GM18499 (cell line): ENCODE results near the gene TMEM131L.
A peak's percentile ranks its signal among the peaks of the same experiment; 100 is the strongest.

ENCODE experiments used
- ATAC-seq: cut with Tn5 transposase; IDR thresholded peaks from one replicate; pipeline ENCODE4 v1.9.1; 2021; ENCODE audit warnings: moderate number of reproducible peaks; ENCODE audit not compliant: insufficient read depth, unreplicated experiment

Gene TMEM131L

GRCh38 chr4:153518637-153519389, 52.7 kb downstream of the TMEM131L start:
- no peak for ATAC-seq

- ATAC-seq = no peak
These were observed 53.5 kb downstream of the TMEM131L start for GRCh38 chr4:153519687-153520086.

- no peak for ATAC-seq
These were observed 54.1 kb downstream of the TMEM131L start for GRCh38 chr4:153520227-153520626.

- no peak for ATAC-seq
These were observed 54.7 kb downstream of the TMEM131L start for GRCh38 chr4:153520801-153521329.

GRCh38 chr4:153521478-153521877, 55.3 kb downstream of the TMEM131L start:
- ATAC-seq = no peak

- ATAC-seq = no peak
These were observed 56.0 kb downstream of the TMEM131L start for GRCh38 chr4:153521999-153522801.

- ATAC-seq = no peak
These were observed 56.6 kb downstream of the TMEM131L start for GRCh38 chr4:153522802-153523094.

- ATAC-seq = no peak
These were observed 57.1 kb downstream of the TMEM131L start for GRCh38 chr4:153523164-153523796.

GRCh38 chr4:153523941-153524386, 57.8 kb downstream of the TMEM131L start:
- ATAC-seq = no peak

- ATAC-seq = no peak
These were observed 58.5 kb downstream of the TMEM131L start for GRCh38 chr4:153524682-153525081.

GRCh38 chr4:153527690-153528089, 61.5 kb downstream of the TMEM131L start:
- ATAC-seq = no peak

- peak; percentile 42 for ATAC-seq
These were observed 62.7 kb downstream of the TMEM131L start for GRCh38 chr4:153528705-153529485.

GRCh38 chr4:153529646-153530045, 63.5 kb downstream of the TMEM131L start:
- no peak for ATAC-seq

GRCh38 chr4:153530284-153530999, 64.3 kb downstream of the TMEM131L start:
- ATAC-seq = no peak

- no peak for ATAC-seq
These were observed 64.8 kb downstream of the TMEM131L start for GRCh38 chr4:153531000-153531358.

- no peak for ATAC-seq
These were observed 65.9 kb downstream of the TMEM131L start for GRCh38 chr4:153531976-153532626.

- no peak for ATAC-seq
These were observed 66.5 kb downstream of the TMEM131L start for GRCh38 chr4:153532636-153533035.

GRCh38 chr4:153533387-153533786, 67.2 kb downstream of the TMEM131L start:
- no peak for ATAC-seq
